ENCODE measurements around the gene FAM120C.

GRCh38 chrX:54085666-54086065 is 97.4 kb downstream of the FAM120C start:
- no peak for TF ChIP-seq POLR2A (IDR thresholded peaks at IDR 0.05)
- TF ChIP-seq POLR2AphosphoS5 (IDR thresholded peaks at IDR 0.05): no peak
- no peak for TF ChIP-seq CTCF (IDR thresholded peaks at IDR 0.05 in 8 of 11, conservative IDR thresholded peaks at IDR 0.05 in 3 of 11)

Data from spleen (tissue), 7 donors.